GM12878 (cell line): ENCODE results near the gene HSBP1. TPM values are rescaled to one million over a fixed set of nuclear protein-coding genes. Genes with fewer than 3 reads are reported as not detected.

Experiments used
- CREB1 ChIP-seq: IDR thresholded peaks from 2 replicates; pipeline ENCODE4 v1.6.1; 2012; ENCODE audit warnings: low read depth, mild to moderate bottlenecking, inconsistent platforms
- JUND ChIP-seq: IDR thresholded peaks from 2 replicates; pipeline ENCODE4 v1.6.1; 2012; ENCODE audit warnings: low read depth, mild to moderate bottlenecking, low read length, improper control_type of control experiment, moderate library complexity
- NFXL1 ChIP-seq: fragments of 450-650 bp; IDR thresholded peaks from 2 replicates; pipeline ENCODE4 v1.6.1; 2017; ENCODE audit warnings: antibody characterized with exemption, mild to moderate bottlenecking, borderline replicate concordance
- NR2C1 ChIP-seq: fragments of 450-650 bp; IDR thresholded peaks from 2 replicates; pipeline ENCODE4 v1.6.1; 2017; ENCODE audit warnings: antibody characterized with exemption, mild to moderate bottlenecking, moderate library complexity
- POLR2AphosphoS5 ChIP-seq: IDR thresholded peaks from 2 replicates; pipeline ENCODE4 v1.6.1; 2011; ENCODE audit warnings: mild to moderate bottlenecking, low read length, inconsistent platforms
- RB1 ChIP-seq: fragments of 450-650 bp; formaldehyde crosslinking; IDR thresholded peaks from 2 replicates; pipeline ENCODE4 v1.6.1; 2017; ENCODE audit warnings: mild to moderate bottlenecking, borderline replicate concordance
- TARDBP ChIP-seq: IDR thresholded peaks from 2 replicates; pipeline ENCODE4 v1.6.1; 2016; ENCODE audit warnings: borderline replicate concordance
- ZBTB11 ChIP-seq: fragments of 450-650 bp; formaldehyde crosslinking; IDR thresholded peaks from 2 replicates; pipeline ENCODE4 v1.5.0; 2022; ENCODE audit warnings: mild to moderate bottlenecking, missing genetic modification characterization
- polyA plus RNA-seq, 11 experiments: library from polyadenylated mRNA; depleted of rRNA in 4 of 11; unstranded in 6 of 11; stranded (reverse) in 5 of 11; fragments of >200 nt; fragmentation: Nextera tagmentation in 4 of 11; fragmentation: Illumina TruSeq in 1 of 11; extraction: Ambion mirVana in 4 of 11; extraction: Trizol in 1 of 11; gene quantifications; 1 replicate in 1 of 11; 2 replicates in 10 of 11; pipeline versions ENCODE4 v1.2.1 to v1.2.3, GENCODE V29; 2011 to 2016; ENCODE audit warnings: inconsistent platforms in 2 of 11, missing spikeins in 2 of 11, low read depth in 1 of 11
- total RNA-seq, 4 experiments: library from RNA; depleted of rRNA in 3 of 4; stranded (reverse); fragments of >200 nt in 3 of 4; fragmentation: Illumina TruSeq in 1 of 4; extraction: Trizol in 1 of 4; gene quantifications; 2 replicates each; pipeline versions ENCODE4 v1.2.1 to v1.2.3, GENCODE V29; 2013 to 2021
- TF ChIP-seq, protein P1 (sequence below): fragments of 450-650 bp; formaldehyde crosslinking; IDR thresholded peaks from 2 replicates; pipeline ENCODE4 v1.4.0; 2020; ENCODE audit warnings: mild to moderate bottlenecking, moderate library complexity
- TF ChIP-seq, protein P2 (sequence below): IDR thresholded peaks from 2 replicates; pipeline ENCODE4 v1.6.1; 2011; ENCODE audit warnings: low read depth, low read length, improper control_type of control experiment, borderline replicate concordance

Gene HSBP1
- total and polyA plus RNA-seq, 10 of the 15 experiments (the other 5 are each of a cell fraction or from before 2014, with no cell fraction given) = 26.6 to 263 (median 95.7) TPM

DNA sequence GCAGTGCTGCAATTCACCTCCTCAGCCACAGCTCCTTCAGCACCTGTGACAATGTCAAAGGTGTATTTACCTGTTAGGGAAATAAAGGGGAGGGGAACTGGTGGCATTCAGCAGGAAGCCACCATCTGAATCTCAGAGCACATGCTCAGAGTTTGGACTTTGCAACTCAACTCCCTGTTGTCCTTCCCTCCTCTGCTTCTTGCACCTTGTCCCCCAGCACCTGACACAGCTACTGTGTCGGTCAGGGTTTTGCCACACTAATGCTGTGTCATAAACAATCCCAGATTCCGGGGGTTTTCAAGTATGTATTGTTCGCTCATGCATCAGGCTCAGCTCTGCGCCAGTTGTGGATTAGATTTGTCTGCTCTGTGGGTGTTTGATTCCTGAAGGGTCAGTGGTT, 43.7 kb downstream of the HSBP1 start (continued):
- TF ChIP-seq ZBTB11 (CRISPR knock-in tag) = no peak
- no peak for TF ChIP-seq NR2C1
- TF ChIP-seq TARDBP = no peak
- TF ChIP-seq CREB1 = no peak
- no peak for TF ChIP-seq RB1
- no peak for TF ChIP-seq JUND
- TF ChIP-seq POLR2AphosphoS5 = no peak
- TF ChIP-seq, protein P1, sequence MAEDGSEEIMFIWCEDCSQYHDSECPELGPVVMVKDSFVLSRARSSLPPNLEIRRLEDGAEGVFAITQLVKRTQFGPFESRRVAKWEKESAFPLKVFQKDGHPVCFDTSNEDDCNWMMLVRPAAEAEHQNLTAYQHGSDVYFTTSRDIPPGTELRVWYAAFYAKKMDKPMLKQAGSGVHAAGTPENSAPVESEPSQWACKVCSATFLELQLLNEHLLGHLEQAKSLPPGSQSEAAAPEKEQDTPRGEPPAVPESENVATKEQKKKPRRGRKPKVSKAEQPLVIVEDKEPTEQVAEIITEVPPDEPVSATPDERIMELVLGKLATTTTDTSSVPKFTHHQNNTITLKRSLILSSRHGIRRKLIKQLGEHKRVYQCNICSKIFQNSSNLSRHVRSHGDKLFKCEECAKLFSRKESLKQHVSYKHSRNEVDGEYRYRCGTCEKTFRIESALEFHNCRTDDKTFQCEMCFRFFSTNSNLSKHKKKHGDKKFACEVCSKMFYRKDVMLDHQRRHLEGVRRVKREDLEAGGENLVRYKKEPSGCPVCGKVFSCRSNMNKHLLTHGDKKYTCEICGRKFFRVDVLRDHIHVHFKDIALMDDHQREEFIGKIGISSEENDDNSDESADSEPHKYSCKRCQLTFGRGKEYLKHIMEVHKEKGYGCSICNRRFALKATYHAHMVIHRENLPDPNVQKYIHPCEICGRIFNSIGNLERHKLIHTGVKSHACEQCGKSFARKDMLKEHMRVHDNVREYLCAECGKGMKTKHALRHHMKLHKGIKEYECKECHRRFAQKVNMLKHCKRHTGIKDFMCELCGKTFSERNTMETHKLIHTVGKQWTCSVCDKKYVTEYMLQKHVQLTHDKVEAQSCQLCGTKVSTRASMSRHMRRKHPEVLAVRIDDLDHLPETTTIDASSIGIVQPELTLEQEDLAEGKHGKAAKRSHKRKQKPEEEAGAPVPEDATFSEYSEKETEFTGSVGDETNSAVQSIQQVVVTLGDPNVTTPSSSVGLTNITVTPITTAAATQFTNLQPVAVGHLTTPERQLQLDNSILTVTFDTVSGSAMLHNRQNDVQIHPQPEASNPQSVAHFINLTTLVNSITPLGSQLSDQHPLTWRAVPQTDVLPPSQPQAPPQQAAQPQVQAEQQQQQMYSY = no peak
- TF ChIP-seq, protein P2, sequence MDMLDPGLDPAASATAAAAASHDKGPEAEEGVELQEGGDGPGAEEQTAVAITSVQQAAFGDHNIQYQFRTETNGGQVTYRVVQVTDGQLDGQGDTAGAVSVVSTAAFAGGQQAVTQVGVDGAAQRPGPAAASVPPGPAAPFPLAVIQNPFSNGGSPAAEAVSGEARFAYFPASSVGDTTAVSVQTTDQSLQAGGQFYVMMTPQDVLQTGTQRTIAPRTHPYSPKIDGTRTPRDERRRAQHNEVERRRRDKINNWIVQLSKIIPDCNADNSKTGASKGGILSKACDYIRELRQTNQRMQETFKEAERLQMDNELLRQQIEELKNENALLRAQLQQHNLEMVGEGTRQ = no peak
- no peak for TF ChIP-seq NFXL1
- TF ChIP-seq, all 136 proteins: peak for 0
